Lower leg skin (tissue), 3 donors: ENCODE measurements around the gene MEI1.

ENCODE experiments used
- POLR2A ChIP-seq, 2 donors: fragments of 450-650 bp; IDR thresholded peaks; one replicate each; pipeline ENCODE4 v1.6.1; 2016 to 2017; ENCODE audit warnings: antibody characterized with exemption in 2 of 2, mild to moderate bottlenecking in 1 of 2, moderate library complexity in 1 of 2
- TF ChIP-seq, protein P1 (sequence below), 3 donors: fragments of 450-650 bp; IDR thresholded peaks; one replicate each; pipeline ENCODE4 v1.5.1; 2016; ENCODE audit warnings: antibody characterized with exemption in 3 of 3, mild to moderate bottlenecking in 3 of 3, moderate library complexity in 2 of 3

DNA sequence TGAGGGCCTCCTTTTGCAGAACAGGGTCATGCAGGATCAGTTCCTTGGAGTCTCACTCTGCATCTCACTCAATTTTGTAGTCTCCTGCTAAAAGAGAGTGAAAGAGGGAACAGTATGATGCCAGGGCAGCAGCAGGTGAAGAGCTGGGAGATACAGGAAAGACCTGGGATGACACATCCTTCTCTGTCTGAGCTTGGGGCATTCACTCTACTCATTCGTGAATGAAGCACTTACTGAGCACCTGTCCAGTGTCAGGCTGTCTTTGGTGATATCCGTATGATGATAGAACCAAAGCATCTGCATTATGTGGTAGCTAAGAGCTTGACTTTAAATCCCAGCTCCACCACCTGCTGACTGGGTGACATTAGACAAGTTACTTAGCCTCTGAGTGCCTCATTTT, 148.0 kb downstream of the MEI1 start:
- TF ChIP-seq POLR2A (IDR thresholded peaks at IDR 0.05): no peak
- TF ChIP-seq, protein P1, sequence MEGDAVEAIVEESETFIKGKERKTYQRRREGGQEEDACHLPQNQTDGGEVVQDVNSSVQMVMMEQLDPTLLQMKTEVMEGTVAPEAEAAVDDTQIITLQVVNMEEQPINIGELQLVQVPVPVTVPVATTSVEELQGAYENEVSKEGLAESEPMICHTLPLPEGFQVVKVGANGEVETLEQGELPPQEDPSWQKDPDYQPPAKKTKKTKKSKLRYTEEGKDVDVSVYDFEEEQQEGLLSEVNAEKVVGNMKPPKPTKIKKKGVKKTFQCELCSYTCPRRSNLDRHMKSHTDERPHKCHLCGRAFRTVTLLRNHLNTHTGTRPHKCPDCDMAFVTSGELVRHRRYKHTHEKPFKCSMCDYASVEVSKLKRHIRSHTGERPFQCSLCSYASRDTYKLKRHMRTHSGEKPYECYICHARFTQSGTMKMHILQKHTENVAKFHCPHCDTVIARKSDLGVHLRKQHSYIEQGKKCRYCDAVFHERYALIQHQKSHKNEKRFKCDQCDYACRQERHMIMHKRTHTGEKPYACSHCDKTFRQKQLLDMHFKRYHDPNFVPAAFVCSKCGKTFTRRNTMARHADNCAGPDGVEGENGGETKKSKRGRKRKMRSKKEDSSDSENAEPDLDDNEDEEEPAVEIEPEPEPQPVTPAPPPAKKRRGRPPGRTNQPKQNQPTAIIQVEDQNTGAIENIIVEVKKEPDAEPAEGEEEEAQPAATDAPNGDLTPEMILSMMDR (IDR thresholded peaks at IDR 0.05): no peak
